PC-9 (cell line): ENCODE measurements around the gene PLEKHJ1.

ENCODE experiments used
- CTCF ChIP-seq: fragments of 200-600 bp; sonication (generic); conservative IDR thresholded peaks from 2 replicates; pipeline ENCODE4 v1.6.1; 2017; ENCODE audit warnings: mixed run types, antibody characterized with exemption, mild to moderate bottlenecking, moderate library complexity
- EZH2 ChIP-seq: fragments of 200-600 bp; sonication (generic); IDR thresholded peaks from 2 replicates; pipeline ENCODE4 v1.8.0; 2017; ENCODE audit warnings: antibody characterized with exemption, low read depth

- no peak for TF ChIP-seq CTCF
- TF ChIP-seq EZH2 = no peak
Observed at GRCh38 chr19:2277138-2277537, 41.0 kb upstream of the PLEKHJ1 start.
